Type B pancreatic cell (in vitro differentiated cells): Measurements from ENCODE around the gene PRIMA1. TPM values are rescaled to one million over a fixed set of nuclear protein-coding genes. Genes with fewer than 3 reads are reported as not detected.

Experiments used
- DNase-seq: peaks from one replicate; pipeline ENCODE4 v3.0.0; 2021; ENCODE audit warnings: mixed read lengths; ENCODE audit not compliant: unreplicated experiment; ENCODE audit errors: extremely low spot score
- H3K27ac Mint-ChIP-seq: 2 replicates; pipeline ENCODE4 v1.8.0; 2021; ENCODE audit warnings: mild to moderate bottlenecking, mixed read lengths
- H3K27me3 Mint-ChIP-seq: 2 replicates; pipeline ENCODE4 v1.8.0; 2021; ENCODE audit warnings: mixed read lengths
- H3K36me3 Mint-ChIP-seq: 2 replicates; pipeline ENCODE4 v1.8.0; 2021; ENCODE audit warnings: mixed read lengths
- H3K4me1 Mint-ChIP-seq: one replicate; pipeline ENCODE4 v1.8.0; 2021; ENCODE audit warnings: mixed read lengths; ENCODE audit not compliant: unreplicated experiment
- H3K4me3 Mint-ChIP-seq: 2 replicates; pipeline ENCODE4 v1.8.0; 2021; ENCODE audit warnings: mild to moderate bottlenecking, mixed read lengths
- H3K9me3 Mint-ChIP-seq: 2 replicates; pipeline ENCODE4 v1.8.0; 2021; ENCODE audit warnings: mixed read lengths
- CTCF ChIP-seq: fragments of 200-600 bp; sonication (generic); conservative IDR thresholded peaks from 2 replicates; pipeline ENCODE4 v1.5.0; 2021; ENCODE audit warnings: antibody characterized with exemption, mild to moderate bottlenecking
- total RNA-seq: library from RNA; stranded (reverse); gene quantifications from 2 replicates; pipeline ENCODE4 v1.2.1, GENCODE V29; 2021; ENCODE audit warnings: low replicate concordance

The PRIMA1 gene
- total RNA-seq, 1 donor from 2014 or later: 1.7 TPM

DNA sequence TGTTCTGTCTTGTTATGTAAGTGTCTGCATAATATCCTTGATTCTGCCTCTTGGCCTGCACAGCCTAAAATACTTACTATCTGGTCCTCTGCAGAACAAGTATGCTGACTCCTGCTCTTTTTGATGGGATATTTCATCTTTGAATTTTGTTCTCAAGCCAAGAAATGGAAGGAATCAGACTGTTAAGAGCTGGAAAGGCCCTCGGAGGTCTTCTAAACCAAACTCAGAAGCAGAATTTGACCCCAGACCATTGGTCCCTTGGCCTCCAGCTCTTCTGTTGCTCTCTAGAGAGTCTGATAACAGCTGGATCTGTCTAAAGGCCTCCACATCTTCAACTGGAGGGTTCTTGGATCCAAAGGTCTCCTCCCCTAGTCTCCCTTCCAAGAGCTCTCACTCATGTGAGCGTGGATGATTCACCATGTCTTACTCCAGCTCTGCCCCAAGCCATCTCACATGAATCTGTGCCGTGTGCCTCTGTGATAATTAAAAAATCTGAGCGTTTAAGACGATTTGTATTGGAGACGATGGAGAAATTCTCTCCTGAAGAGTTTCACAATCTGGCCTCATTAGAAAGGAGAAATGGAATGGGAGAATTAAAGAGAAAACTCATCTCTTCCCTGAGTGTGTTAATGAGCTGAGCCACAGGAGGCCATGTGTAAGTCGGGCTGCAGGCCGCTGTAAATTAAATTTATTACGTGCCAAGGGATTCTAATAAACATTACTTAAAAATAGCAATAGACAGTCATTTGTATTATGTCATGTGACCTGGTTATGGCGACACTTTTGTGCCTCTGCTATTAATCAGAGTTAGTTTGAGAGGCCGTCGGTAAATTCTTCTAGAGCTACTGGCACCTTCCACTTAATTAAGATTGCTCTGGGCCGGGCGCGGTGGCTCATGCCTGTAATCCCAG, 15.4 kb upstream of the PRIMA1 start:
- no peak overlapping the region for H3K27ac Mint-ChIP-seq
- H3K4me3 Mint-ChIP-seq: no peak overlapping the region
- no peak for TF ChIP-seq CTCF
- H3K27me3 Mint-ChIP-seq: peaks cover 19% of the 10 kb centered on the region
- H3K4me1 Mint-ChIP-seq: peaks cover 4% of the 10 kb centered on the region
- no peaks in the 10 kb centered on the region for H3K9me3 Mint-ChIP-seq
- no peaks in the 10 kb centered on the region for H3K36me3 Mint-ChIP-seq
- no peak for DNase-seq

GRCh38 chr14:93799989-93800921, 12.0 kb upstream of the PRIMA1 start:
- Mint-ChIP-seq H3K27me3 (peaks cover 20% of the 10 kb centered on the region), H3K27ac (no peak overlapping the region), H3K9me3 (no peaks in the 10 kb centered on the region), H3K36me3 (no peaks in the 10 kb centered on the region), H3K4me3 (no peak overlapping the region), H3K4me1 (peaks cover 4% of the 10 kb centered on the region)
- DNase-seq: no peak
- no peak for TF ChIP-seq CTCF

DNA sequence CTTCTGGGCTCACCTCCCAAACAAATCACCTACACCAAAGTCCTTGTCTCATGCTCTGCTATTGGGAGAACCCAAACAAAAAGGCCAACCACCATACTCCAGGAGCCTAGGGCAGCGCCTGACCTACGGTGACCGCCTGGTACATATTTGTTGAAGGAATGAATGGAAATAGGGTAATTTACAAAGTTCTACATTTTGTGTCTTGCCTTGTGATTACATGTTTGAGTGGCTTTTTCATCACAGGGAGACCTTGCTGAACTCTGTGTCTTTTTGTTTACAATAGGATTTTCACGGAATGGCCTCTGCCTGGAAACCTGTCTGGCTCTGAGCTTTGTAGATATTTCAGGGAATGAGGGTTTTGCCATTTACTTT, 11.3 kb upstream of the PRIMA1 start:
- no peaks in the 10 kb centered on the region for H3K36me3 Mint-ChIP-seq
- no peaks in the 10 kb centered on the region for H3K9me3 Mint-ChIP-seq
- no peak for DNase-seq
- H3K4me3 Mint-ChIP-seq: no peak overlapping the region
- peaks cover 4% of the 10 kb centered on the region for H3K4me1 Mint-ChIP-seq
- no peak overlapping the region for H3K27ac Mint-ChIP-seq
- peaks cover 20% of the 10 kb centered on the region for H3K27me3 Mint-ChIP-seq
- no peak for TF ChIP-seq CTCF

GRCh38 chr14:93797536-93797935, 9.3 kb upstream of the PRIMA1 start:
- Mint-ChIP-seq H3K9me3 (peaks cover 4% of the 10 kb centered on the region), H3K27ac (no peak overlapping the region), H3K4me3 (no peak overlapping the region), H3K27me3 (peaks cover 26% of the 10 kb centered on the region), H3K36me3 (no peaks in the 10 kb centered on the region), H3K4me1 (peaks cover 4% of the 10 kb centered on the region)
- DNase-seq: no peak
- TF ChIP-seq CTCF: no peak

- peaks cover 4% of the 10 kb centered on the region for H3K9me3 Mint-ChIP-seq
- H3K4me3 Mint-ChIP-seq: no peak overlapping the region
Observed at GRCh38 chr14:93797071-93797470, 8.8 kb upstream of the PRIMA1 start.

More at GRCh38 chr14:93797071-93797470, 8.8 kb upstream of the PRIMA1 start:
- Mint-ChIP-seq H3K27ac (no peak overlapping the region), H3K27me3 (peaks cover 28% of the 10 kb centered on the region), H3K4me1 (peaks cover 4% of the 10 kb centered on the region), H3K36me3 (no peaks in the 10 kb centered on the region)
- no peak for TF ChIP-seq CTCF
- no peak for DNase-seq
